HG03025 (cell line): ENCODE data around the gene CFHR4.
"Not testable (repeated sequence)": the region's sequence is repeated elsewhere in the genome, so short reads cannot be mapped to it uniquely, and the experiment has no call there.

Experiments
- ATAC-seq: cut with Tn5 transposase; IDR thresholded peaks from one replicate; pipeline ENCODE4 v1.9.1; 2021; ENCODE audit warnings: mild to moderate bottlenecking, moderate library complexity; ENCODE audit not compliant: unreplicated experiment, low FRiP score

CFHR4 gene

DNA sequence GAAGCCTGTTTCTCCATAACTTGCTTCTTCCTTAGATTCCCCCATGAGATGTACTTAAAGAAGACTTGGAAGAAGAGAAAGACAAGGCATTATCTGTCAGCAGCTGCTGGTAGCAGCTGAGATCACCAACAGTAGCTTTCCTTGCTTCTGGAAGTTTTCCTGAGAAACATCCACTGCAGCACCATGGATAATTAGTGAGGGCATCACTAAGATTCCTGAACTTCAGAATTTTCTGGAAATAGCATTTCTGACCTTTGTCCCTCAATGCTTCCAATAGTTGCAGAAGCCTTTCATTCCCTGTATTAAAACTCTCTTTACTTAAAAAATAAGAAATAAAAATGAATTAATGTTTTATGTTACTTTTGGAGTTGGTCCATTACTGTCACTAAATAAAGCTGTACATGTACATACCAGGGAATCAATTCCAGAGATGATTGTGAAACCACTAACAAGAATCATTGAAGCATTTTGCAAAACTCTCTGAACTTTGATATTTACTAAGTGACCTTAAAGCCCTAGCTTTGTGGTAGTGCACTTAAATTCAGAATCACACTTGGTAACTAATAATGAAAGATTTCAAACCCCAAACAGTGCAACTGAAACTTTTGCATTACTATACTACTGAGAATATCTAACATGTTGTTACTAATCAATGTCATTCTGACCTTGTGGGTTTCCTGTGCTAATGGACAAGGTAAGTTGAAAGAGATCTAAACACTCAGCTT is at the start of gene CFHR4:
CFHR4 (plus strand) TSS at position 538 of the 725 bp plus-strand sequence; CDS start at position 637, 99 bp downstream.
- peak; percentile 91 for ATAC-seq

- ATAC-seq = not testable (repeated sequence)
Measured at GRCh38 chr1:196849613-196850492, 38.0 kb upstream of the CFHR4 start.

- no peak for ATAC-seq
Measured at GRCh38 chr1:196856053-196856452, 31.8 kb upstream of the CFHR4 start.

GRCh38 chr1:196857188-196857587 is 30.7 kb upstream of the CFHR4 start:
- no peak for ATAC-seq

DNA sequence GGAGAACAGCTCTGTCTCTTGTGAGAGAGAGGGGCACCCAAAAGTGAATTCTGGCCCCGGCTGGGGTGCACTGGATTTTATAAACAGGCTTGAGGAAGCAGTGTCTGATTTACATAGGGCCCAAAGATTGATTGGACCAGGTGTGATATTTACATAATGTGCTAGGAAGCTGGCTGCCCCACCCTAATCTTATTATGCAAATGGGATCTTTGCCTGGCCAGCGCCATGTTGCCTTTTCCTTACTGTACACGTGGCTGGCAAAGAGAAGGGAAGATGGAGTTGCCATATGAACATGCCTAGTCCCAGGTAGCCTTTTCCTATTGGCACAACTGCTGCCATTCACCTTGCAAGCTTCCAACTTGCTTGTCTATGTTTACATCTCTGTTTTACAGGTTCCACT is 29.0 kb upstream of the CFHR4 start:
- no peak for ATAC-seq

GRCh38 chr1:196860323-196860884 is 27.4 kb upstream of the CFHR4 start:
- no peak for ATAC-seq

DNA sequence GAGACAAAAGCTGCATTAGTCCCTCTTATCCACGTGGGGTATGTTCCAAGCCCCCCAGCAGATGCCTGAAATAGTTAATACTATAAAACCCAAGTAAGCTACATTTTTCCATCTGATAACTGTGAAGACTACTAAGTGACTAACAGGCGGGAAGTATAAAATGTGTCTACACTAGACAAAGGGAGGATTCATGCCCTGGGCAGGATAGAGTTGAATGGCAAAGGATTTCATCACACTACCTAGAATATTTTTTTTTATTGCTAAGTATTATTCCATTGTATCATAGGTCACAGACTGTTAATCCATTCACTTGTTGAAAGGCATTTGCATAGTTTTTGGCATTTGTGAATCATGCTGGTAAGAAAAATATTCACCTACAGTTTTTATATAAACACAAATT is 26.4 kb upstream of the CFHR4 start:
- ATAC-seq = no peak

DNA sequence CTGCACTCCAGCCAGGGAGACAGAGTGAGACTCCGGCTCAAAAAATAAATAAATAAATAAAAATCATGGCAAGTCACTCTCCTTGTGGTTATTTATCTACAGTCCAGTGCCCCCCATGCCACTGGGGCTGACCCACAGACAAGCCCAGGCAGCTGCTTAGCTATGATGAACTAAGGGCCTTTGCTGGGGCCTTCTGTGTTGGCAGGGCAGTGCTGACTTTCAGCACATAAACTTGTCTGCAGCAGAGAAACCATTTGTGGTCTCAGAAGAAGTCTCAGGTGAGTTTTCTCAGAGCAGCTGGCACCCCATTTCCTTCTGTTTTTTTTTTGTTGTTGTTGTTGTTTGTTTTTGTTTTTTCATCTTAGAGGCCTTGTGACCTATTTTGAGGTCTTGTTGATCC is 20.9 kb upstream of the CFHR4 start:
- no peak for ATAC-seq

DNA sequence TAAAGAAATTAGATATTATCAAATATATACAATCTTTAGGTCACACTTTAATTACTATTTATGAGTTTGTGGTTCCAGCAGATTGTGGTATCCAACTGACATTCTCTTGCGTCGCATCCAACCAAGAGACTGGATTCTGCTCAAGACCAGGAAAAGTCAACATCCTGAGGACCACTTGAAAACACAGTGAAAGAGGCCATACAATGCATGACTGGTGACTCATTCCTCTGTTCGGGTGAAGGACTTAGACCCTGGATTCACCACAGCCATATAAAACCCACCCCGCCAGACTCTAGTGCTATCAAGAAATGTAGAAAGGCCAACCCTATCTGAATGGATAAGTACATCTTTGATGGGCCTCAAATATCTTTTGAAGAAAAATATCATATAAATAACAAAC is 14.5 kb upstream of the CFHR4 start:
- ATAC-seq = no peak

DNA sequence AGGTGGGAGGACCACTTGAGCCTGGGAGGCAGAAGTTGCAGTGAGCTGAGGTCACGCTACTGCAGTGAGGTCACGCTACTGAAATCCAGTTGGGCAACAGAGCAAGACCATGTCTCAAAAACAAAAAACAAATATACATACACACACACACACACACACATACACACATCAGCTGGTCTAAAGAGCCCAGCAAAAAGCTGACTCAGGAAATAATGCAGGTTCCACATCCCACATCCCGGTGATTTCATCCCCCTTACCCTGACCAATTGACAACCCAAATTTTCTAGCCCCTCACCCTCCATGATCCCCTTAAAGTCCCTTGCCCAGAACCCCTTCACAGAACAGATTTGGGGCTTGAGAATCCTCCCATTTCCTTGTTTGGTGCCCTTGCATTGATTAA is 11.9 kb upstream of the CFHR4 start:
- ATAC-seq = no peak

GRCh38 chr1:196877964-196878363 is 9.9 kb upstream of the CFHR4 start:
- ATAC-seq = no peak

DNA sequence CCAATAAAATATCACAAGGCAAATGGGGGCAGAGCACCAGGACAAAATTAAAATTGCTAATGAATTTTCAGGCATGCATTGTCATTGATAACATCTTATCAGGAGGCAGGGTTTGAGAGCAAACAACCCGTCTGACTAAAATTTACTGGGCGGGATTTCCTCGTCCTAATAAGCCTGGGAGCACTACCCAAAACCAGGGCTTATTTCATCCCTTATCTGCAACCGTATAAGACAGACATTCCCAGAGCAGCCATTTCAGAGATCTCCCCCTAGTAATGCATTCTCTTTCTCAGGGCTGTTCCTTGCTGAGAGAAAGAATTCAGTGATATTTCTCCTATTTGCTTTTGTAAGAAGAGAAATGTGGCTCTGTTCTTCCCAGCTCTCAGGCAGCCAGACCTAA is 1.3 kb upstream of the CFHR4 start:
- ATAC-seq = not testable (repeated sequence)

DNA sequence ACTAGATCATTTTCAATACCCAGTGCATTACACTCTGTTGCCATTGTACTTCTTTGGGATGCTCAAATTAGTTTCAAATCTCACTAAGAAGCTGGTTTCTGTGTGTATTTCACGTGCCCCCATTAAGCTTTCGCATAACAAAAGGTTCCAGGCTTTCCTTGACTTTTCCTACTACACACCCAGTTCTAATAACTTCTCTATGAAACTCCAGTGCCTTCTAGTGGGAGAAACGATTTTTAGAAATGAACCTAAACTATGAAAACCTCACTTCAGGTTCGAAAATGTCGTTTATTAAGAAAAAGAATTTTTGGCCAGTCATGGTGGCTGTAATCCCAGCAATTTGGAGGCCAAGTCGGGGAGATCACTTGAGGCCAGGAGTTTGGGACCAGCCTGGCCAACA is 2.8 kb downstream of the CFHR4 start:
- no peak for ATAC-seq

DNA sequence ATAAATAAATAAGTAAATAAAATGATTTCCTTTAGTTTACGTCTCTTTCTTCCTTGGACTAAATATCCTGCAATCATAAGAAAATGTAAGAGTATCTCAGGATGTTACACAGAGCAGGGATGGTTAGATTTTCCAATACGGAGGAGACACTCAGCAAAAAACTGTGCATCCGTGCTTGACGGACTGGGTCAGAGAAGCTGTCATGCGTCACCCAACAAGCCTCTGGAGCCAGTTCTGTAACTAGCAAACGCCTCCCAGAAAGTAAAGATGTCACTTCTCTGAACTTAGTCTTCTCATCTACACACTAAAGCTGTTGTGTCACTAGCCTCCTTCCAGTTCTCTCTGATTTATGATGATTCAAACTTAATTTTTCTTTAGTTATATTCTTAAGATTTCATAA is 3.4 kb downstream of the CFHR4 start:
- ATAC-seq = no peak

GRCh38 chr1:196896355-196896754 is 8.5 kb downstream of the CFHR4 start:
- ATAC-seq = no peak

GRCh38 chr1:196897158-196897828 is 9.4 kb downstream of the CFHR4 start:
- no peak for ATAC-seq

DNA sequence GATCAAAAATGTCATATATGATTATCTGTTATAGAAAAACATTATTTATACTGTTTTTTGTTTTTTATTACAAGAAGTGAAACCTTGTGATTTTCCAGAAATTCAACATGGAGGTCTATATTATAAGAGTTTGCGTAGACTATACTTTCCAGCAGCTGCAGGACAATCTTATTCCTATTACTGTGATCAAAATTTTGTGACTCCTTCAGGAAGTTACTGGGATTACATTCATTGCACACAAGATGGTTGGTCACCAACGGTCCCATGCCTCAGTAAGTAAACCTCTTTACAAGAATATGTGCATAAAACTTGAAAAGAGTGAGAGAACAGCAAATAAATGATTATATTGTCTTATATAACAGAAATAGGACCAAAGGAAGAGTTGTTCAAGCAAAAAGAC is 14.5 kb downstream of the CFHR4 start:
- ATAC-seq = no peak

GRCh38 chr1:196910215-196910614 is 22.4 kb downstream of the CFHR4 start:
- ATAC-seq = no peak

GRCh38 chr1:196912283-196912682 is 24.4 kb downstream of the CFHR4 start:
- not testable (repeated sequence) for ATAC-seq

- not testable (repeated sequence) for ATAC-seq
Measured at GRCh38 chr1:196926839-196927238, 39.0 kb downstream of the CFHR4 start.

- ATAC-seq = not testable (repeated sequence)
Measured at GRCh38 chr1:196932853-196933252, 45.0 kb downstream of the CFHR4 start.
